ENCODE data around the gene UGGT1. TPM values are rescaled to one million over a fixed set of nuclear protein-coding genes. Genes with fewer than 3 reads are reported as not detected.
A peak's percentile ranks its signal among the peaks of the same experiment; 100 is the strongest.

Gene UGGT1, protein sequence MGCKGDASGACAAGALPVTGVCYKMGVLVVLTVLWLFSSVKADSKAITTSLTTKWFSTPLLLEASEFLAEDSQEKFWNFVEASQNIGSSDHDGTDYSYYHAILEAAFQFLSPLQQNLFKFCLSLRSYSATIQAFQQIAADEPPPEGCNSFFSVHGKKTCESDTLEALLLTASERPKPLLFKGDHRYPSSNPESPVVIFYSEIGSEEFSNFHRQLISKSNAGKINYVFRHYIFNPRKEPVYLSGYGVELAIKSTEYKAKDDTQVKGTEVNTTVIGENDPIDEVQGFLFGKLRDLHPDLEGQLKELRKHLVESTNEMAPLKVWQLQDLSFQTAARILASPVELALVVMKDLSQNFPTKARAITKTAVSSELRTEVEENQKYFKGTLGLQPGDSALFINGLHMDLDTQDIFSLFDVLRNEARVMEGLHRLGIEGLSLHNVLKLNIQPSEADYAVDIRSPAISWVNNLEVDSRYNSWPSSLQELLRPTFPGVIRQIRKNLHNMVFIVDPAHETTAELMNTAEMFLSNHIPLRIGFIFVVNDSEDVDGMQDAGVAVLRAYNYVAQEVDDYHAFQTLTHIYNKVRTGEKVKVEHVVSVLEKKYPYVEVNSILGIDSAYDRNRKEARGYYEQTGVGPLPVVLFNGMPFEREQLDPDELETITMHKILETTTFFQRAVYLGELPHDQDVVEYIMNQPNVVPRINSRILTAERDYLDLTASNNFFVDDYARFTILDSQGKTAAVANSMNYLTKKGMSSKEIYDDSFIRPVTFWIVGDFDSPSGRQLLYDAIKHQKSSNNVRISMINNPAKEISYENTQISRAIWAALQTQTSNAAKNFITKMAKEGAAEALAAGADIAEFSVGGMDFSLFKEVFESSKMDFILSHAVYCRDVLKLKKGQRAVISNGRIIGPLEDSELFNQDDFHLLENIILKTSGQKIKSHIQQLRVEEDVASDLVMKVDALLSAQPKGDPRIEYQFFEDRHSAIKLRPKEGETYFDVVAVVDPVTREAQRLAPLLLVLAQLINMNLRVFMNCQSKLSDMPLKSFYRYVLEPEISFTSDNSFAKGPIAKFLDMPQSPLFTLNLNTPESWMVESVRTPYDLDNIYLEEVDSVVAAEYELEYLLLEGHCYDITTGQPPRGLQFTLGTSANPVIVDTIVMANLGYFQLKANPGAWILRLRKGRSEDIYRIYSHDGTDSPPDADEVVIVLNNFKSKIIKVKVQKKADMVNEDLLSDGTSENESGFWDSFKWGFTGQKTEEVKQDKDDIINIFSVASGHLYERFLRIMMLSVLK (N-terminal part only)
- polyA plus RNA-seq (2013, experiment 1 of 2): 10.7 TPM
- polyA plus RNA-seq (2013, experiment 2 of 2): 10.4 TPM

DNA sequence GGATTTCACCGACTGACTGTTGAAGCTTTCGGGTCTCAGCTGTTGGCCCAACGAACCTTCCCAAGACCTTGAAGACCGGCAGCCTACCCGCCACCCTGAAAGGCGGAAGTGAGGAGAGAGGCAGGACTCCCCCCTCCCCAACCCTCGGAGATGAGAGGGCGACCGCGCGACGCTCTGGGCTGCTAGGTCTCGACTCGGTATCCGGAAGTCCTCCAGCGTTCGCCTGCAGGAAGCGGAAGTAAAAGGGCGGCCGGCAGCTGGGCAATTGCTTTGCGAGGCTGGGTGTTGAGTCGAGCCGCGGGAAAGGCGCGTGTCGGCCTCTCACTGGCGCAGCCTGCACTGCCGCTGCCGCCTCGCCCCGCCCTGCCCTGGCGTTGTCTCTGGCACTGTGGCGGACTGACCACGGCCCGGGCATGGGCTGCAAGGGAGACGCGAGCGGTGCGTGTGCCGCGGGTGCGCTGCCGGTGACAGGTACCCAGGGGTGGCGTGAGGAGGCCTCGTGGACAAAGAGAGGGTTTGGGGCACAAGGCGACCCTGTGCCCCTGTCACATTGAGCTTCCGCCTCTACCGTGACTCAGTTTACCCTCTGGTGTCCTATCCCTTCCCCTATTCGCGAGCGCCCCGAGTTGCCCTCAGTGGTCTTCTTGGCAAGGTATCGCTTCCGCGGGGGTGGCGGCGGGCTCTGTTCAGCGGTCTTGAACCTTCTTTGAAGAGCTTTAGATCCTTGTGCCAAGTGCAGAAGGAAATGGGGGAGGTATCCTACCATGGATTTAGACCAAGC, at the start of gene UGGT1:
Gene UGGT1 (plus strand): TSS at position 256 of the 781 bp plus-strand sequence. CDS start 158 bp downstream, at position 414.
- H3K27ac ChIP-seq (replicated peaks; ENCODE audit: low read length): peak within 1 kb of the TSS; percentile 50
- WGBS, 2 donors (ENCODE audit: extremely low coverage in 2 of 2, insufficient read length in 2 of 2, insufficient replicate concordance in 1 of 2): no CpG with 5 or more reads among the region's 59 CpGs

DNA sequence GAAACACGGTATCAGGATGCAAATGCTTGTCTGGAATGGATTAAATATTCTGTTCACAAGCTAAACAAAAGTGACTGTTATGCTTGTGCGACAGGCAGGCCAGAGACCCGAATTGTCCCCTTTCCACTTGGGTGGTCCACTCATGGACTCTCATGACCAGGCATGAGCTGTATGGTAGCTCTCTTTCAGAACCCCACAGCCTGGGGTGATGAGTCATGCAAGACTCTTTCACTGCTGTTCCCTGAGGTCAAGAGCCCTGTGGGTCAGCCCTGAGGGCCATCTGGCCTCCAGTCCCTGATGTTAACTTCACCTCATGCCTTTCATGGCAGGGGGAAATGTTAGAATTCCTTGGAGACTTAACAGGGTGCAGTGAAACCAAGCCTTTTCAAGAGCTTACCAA, 49.4 kb upstream of the UGGT1 start:
- H3K23ac ChIP-seq (ENCODE audit: low read depth, low read length, poor library complexity): no peak overlapping the region
- no peaks in the 10 kb centered on the region for H3K36me3 ChIP-seq (replicated peaks in 1 of 2; ENCODE audit: control insufficient read depth in 2 of 2, insufficient read depth in 2 of 2, low read length in 2 of 2)
- H4K91ac ChIP-seq (ENCODE audit: low read depth, low read length, poor library complexity): no peak overlapping the region
- peaks cover 11 to 29% of the 10 kb centered on the region in 2 donors for H3K9me3 ChIP-seq (replicated peaks in 1 of 2; ENCODE audit: control insufficient read depth in 2 of 2, insufficient read depth in 1 of 2, low read depth in 1 of 2, low read length in 2 of 2)
- H2BK120ac ChIP-seq (ENCODE audit: low read depth, low read length): no peak overlapping the region
- DNase-seq (ENCODE audit: low spot score): no peak
- no peaks in the 10 kb centered on the region for H3K79me1 ChIP-seq (ENCODE audit: low read depth, low read length)
- no peak overlapping the region for H2AK5ac ChIP-seq (ENCODE audit: low read depth, low read length)
- H4K8ac ChIP-seq (ENCODE audit: low read depth, low read length): no peak overlapping the region
- no peak overlapping the region for H2BK5ac ChIP-seq (ENCODE audit: low read length)
- no peak overlapping the region for H3K14ac ChIP-seq (ENCODE audit: low read length)
- H3K4ac ChIP-seq (ENCODE audit: low read length): no peak overlapping the region
- H2AFZ ChIP-seq (ENCODE audit: low read length): no peak overlapping the region
- H3K27ac ChIP-seq (replicated peaks; ENCODE audit: low read length): no peak overlapping the region
- peaks cover 0 to 6% of the 10 kb centered on the region in 2 donors for H3K4me1 ChIP-seq (ENCODE audit: control insufficient read depth in 2 of 2, insufficient read depth in 1 of 2, low read depth in 1 of 2, low read length in 2 of 2)
- H3K27me3 ChIP-seq (ENCODE audit: control insufficient read depth in 3 of 3, insufficient read depth in 3 of 3, low read depth in 1 of 3, low read length in 3 of 3): peaks cover 0 to 12% (median 0%) of the 10 kb centered on the region in 3 experiments
- H2BK15ac ChIP-seq (ENCODE audit: low read length): no peak overlapping the region
- no peak overlapping the region for H3K4me3 ChIP-seq (ENCODE audit: low read length in 2 of 2)
- no peak overlapping the region for H2BK12ac ChIP-seq (ENCODE audit: low read length)
- no peak overlapping the region for H3K18ac ChIP-seq (ENCODE audit: low read length)
- H3K4me2 ChIP-seq (ENCODE audit: insufficient read depth, low read length, poor library complexity, severe bottlenecking): no peak overlapping the region
- H3K9ac ChIP-seq (ENCODE audit: low read depth, low read length, poor library complexity): no peak overlapping the region
- no CpG with 5 or more reads among the region's 3 CpGs for WGBS, 2 donors (ENCODE audit: extremely low coverage in 2 of 2, insufficient read length in 2 of 2, insufficient replicate concordance in 1 of 2)

More for the DNA sequence above, at the start of gene UGGT1:
- H3K4ac ChIP-seq (ENCODE audit: low read length): no peak within 1 kb of the TSS
- H2BK15ac ChIP-seq (ENCODE audit: low read length): no peak within 1 kb of the TSS
- no peak within 1 kb of the TSS for H2BK5ac ChIP-seq (ENCODE audit: low read length)
- peak; percentile 91 for DNase-seq (ENCODE audit: low spot score)
- H3K4me3 ChIP-seq (ENCODE audit: low read length in 2 of 2): peak within 1 kb of the TSS; percentile 93 to 96
- H3K9ac ChIP-seq (ENCODE audit: low read depth, low read length, poor library complexity): peak within 1 kb of the TSS; percentile 99
- peak within 1 kb of the TSS; percentile 90 for H2AFZ ChIP-seq (ENCODE audit: low read length)
- no peak within 1 kb of the TSS for H2BK120ac ChIP-seq (ENCODE audit: low read depth, low read length)
- peak within 1 kb of the TSS; percentile 97 for H4K8ac ChIP-seq (ENCODE audit: low read depth, low read length)
- H4K91ac ChIP-seq (ENCODE audit: low read depth, low read length, poor library complexity): peak within 1 kb of the TSS; percentile 90
- peak within 1 kb of the TSS; percentile 85 for H3K4me2 ChIP-seq (ENCODE audit: insufficient read depth, low read length, poor library complexity, severe bottlenecking)
- peak within 1 kb of the TSS; percentile 57 for H2AK5ac ChIP-seq (ENCODE audit: low read depth, low read length)
- H3K36me3 ChIP-seq (replicated peaks in 1 of 2; ENCODE audit: control insufficient read depth in 2 of 2, insufficient read depth in 2 of 2, low read length in 2 of 2): peaks cover 2 to 20% of the 10 kb centered on the region in 2 donors
- H3K18ac ChIP-seq (ENCODE audit: low read length): peak within 1 kb of the TSS; percentile 91
- peaks cover 7% of the 10 kb centered on the region for H3K79me1 ChIP-seq (ENCODE audit: low read depth, low read length)
- H3K14ac ChIP-seq (ENCODE audit: low read length): no peak within 1 kb of the TSS
- H3K9me3 ChIP-seq (replicated peaks in 1 of 2; ENCODE audit: control insufficient read depth in 2 of 2, insufficient read depth in 1 of 2, low read depth in 1 of 2, low read length in 2 of 2): no peaks in the 10 kb centered on the region
- no peaks in the 10 kb centered on the region for H3K27me3 ChIP-seq (ENCODE audit: control insufficient read depth in 3 of 3, insufficient read depth in 3 of 3, low read depth in 1 of 3, low read length in 3 of 3)
- H2BK12ac ChIP-seq (ENCODE audit: low read length): no peak within 1 kb of the TSS
- peak within 1 kb of the TSS; percentile 94 for H3K23ac ChIP-seq (ENCODE audit: low read depth, low read length, poor library complexity)
- H3K4me1 ChIP-seq (ENCODE audit: control insufficient read depth in 2 of 2, insufficient read depth in 1 of 2, low read depth in 1 of 2, low read length in 2 of 2): peaks cover 0 to 1% of the 10 kb centered on the region in 2 donors

DNA sequence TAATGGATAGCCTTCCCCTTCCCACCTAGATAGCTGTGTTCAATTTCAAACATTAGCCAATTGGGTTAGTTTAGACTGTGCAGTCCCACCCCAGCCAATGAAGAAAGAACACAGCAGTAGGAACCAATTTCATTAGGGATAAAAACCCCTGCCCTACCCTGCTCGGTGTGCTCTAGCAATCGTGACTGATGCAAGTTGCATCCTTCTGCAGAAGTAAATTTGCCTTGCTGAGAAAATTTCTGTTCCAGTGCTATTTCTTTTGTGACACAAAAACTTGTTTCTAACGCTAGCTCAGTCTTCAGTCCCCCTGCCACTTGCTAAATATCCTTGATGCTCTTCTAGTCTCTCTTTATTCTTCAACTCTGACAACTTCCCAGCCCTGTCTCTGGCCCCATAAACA, 48.0 kb upstream of the UGGT1 start:
- no peak for DNase-seq (ENCODE audit: low spot score)
- no CpG with 5 or more reads among the region's 3 CpGs for WGBS, 2 donors (ENCODE audit: extremely low coverage in 2 of 2, insufficient read length in 2 of 2, insufficient replicate concordance in 1 of 2)
- H3K36me3 ChIP-seq (replicated peaks in 1 of 2; ENCODE audit: control insufficient read depth in 2 of 2, insufficient read depth in 2 of 2, low read length in 2 of 2): no peaks in the 10 kb centered on the region

More for the DNA sequence above, 48.0 kb upstream of the UGGT1 start:
- Histone ChIP-seq H3K27me3 (ENCODE audit: control insufficient read depth in 3 of 3, insufficient read depth in 3 of 3, low read depth in 1 of 3, low read length in 3 of 3) (peaks cover 0 to 12% (median 0%) of the 10 kb centered on the region in 3 experiments), H2BK120ac (ENCODE audit: low read depth, low read length) (no peak overlapping the region), H3K14ac (ENCODE audit: low read length) (no peak overlapping the region), H3K9me3 (replicated peaks in 1 of 2; ENCODE audit: control insufficient read depth in 2 of 2, insufficient read depth in 1 of 2, low read depth in 1 of 2, low read length in 2 of 2) (peaks cover 4 to 15% of the 10 kb centered on the region in 2 donors), H2BK5ac (ENCODE audit: low read length) (no peak overlapping the region), H3K4me2 (ENCODE audit: insufficient read depth, low read length, poor library complexity, severe bottlenecking) (no peak overlapping the region), H3K4me3 (ENCODE audit: low read length in 2 of 2) (no peak overlapping the region), H3K9ac (ENCODE audit: low read depth, low read length, poor library complexity) (no peak overlapping the region), H3K23ac (ENCODE audit: low read depth, low read length, poor library complexity) (no peak overlapping the region), H3K4ac (ENCODE audit: low read length) (no peak overlapping the region), H2AFZ (ENCODE audit: low read length) (no peak overlapping the region), H4K91ac (ENCODE audit: low read depth, low read length, poor library complexity) (no peak overlapping the region), H4K8ac (ENCODE audit: low read depth, low read length) (no peak overlapping the region), H3K4me1 (ENCODE audit: control insufficient read depth in 2 of 2, insufficient read depth in 1 of 2, low read depth in 1 of 2, low read length in 2 of 2) (peaks cover 0 to 6% of the 10 kb centered on the region in 2 donors), H3K79me1 (ENCODE audit: low read depth, low read length) (no peaks in the 10 kb centered on the region), H2AK5ac (ENCODE audit: low read depth, low read length) (no peak overlapping the region), H3K18ac (ENCODE audit: low read length) (no peak overlapping the region), H2BK15ac (ENCODE audit: low read length) (no peak overlapping the region), H3K27ac (replicated peaks; ENCODE audit: low read length) (no peak overlapping the region), H2BK12ac (ENCODE audit: low read length) (no peak overlapping the region)
